Upper lobe of left lung (tissue), 4 donors: ENCODE results near the gene CAPN2.

ENCODE experiments used
- EP300 ChIP-seq, 4 donors: sonication (generic); formaldehyde crosslinking; IDR thresholded peaks; one replicate each; pipeline ENCODE4 v1.5.1; 2017; ENCODE audit warnings: antibody characterized with exemption in 4 of 4, control low read depth in 2 of 4
- POLR2AphosphoS5 ChIP-seq, 2 donors: sonication (generic); formaldehyde crosslinking; IDR thresholded peaks; one replicate each; pipeline ENCODE4 v1.5.1; 2017; ENCODE audit warnings: antibody characterized with exemption in 2 of 2
- TF ChIP-seq, protein P1 (sequence below), 6 experiments: fragments of 450-650 bp in 4 of 6; fragments of 200-600 bp in 2 of 6; sonication (generic) in 2 of 6; IDR thresholded peaks; one replicate each; pipeline ENCODE4 v1.5.1; 2016 to 2019; ENCODE audit warnings: antibody characterized with exemption in 6 of 6

DNA sequence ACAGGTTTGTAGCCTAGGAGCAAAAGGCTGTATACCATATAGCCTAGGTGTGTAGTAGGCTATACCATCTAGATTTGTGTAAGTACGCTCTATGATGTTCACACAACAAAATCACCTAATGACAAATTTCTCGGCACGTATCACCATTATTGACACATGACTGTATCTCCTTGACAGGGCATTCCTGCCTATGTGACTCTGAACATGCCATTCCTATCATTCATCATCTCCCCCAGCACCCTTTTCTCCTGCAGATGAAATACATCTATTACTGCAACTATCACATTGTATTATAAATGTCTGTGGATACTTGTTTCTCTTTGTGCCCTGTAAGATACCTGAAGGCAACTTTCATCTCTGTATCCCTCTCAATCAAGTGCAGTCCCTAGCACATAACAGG lies 103.5 kb downstream of the CAPN2 start:
- TF ChIP-seq, protein P1, sequence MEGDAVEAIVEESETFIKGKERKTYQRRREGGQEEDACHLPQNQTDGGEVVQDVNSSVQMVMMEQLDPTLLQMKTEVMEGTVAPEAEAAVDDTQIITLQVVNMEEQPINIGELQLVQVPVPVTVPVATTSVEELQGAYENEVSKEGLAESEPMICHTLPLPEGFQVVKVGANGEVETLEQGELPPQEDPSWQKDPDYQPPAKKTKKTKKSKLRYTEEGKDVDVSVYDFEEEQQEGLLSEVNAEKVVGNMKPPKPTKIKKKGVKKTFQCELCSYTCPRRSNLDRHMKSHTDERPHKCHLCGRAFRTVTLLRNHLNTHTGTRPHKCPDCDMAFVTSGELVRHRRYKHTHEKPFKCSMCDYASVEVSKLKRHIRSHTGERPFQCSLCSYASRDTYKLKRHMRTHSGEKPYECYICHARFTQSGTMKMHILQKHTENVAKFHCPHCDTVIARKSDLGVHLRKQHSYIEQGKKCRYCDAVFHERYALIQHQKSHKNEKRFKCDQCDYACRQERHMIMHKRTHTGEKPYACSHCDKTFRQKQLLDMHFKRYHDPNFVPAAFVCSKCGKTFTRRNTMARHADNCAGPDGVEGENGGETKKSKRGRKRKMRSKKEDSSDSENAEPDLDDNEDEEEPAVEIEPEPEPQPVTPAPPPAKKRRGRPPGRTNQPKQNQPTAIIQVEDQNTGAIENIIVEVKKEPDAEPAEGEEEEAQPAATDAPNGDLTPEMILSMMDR (IDR thresholded peaks at IDR 0.05), result no peak
- no peak for TF ChIP-seq EP300 (IDR thresholded peaks at IDR 0.05)
- no peak for TF ChIP-seq POLR2AphosphoS5 (IDR thresholded peaks at IDR 0.05)
